UCSD-AML1 (cell line): ENCODE measurements around the gene MPP3.
A peak's percentile ranks its signal among the peaks of the same experiment; 100 is the strongest.

Experiments
- DNase-seq: peaks from one replicate; lab custom pipeline; 2025; ENCODE audit not compliant: unreplicated experiment; lab: John Stamatoyannopoulos, UW

MPP3 gene

DNA sequence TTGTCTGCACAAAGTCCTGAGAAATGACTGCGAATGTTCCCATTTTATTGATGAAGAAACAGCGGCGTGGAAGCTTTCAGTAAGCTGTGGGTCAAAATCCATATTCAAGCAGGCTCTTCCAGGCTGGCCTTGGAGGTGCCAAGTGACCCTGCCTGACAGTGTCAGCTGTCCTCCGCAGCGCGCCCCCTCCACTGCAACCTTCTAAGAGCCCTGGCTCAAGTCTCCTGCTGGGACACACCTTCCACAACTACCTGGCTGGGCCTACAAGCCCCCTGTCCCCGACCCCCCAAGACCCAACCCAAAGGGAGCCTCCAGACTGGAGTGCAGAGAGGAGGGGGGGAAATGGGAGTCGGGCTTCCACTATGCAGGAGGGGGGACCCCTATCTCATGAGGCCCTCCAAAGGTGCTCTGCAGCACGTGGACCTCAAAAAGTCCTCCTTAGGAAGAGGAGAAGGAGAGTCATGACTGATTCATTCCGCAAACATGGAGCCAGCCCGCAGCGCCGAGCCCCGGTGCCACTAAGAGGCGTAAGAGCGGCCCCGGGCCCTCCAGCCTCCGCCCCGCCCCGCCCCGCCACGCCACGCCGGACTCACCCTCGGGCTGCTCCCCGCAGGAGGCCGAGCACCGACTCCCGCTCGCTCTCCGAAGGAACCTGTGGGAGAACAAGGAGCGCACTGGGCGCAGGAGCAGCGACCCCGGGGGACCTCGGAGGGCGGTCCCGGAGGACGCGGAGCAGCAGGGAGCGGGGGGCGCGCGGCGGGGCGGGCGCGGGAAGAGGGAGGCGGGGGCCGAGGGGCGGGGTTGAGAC lies 574 bp downstream of the MPP3 start:
- peak; percentile 63 for DNase-seq

DNA sequence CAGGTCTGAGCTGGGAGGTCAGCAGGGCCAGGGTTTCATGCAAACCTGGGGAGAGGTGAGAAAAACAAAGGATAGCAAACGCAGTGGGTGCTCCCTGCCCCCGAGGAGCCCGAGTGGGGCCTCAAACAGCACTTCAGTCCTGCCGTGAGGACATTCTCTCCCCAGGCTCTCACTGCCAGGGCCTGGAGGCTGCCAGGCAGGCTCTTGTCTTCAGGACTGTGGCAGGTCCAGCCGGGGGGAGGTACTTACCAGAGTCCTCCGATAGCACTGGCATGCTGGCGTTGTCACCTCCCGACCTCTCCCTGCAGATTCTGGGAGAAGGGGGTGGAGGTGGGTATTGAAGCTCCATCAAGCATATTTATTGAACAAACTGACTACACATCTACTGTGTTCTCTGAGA lies 1.3 kb downstream of the MPP3 start:
- no peak for DNase-seq

- DNase-seq: no peak
These were observed 2.3 kb downstream of the MPP3 start for GRCh38 chr17:43830510-43831140.

DNA sequence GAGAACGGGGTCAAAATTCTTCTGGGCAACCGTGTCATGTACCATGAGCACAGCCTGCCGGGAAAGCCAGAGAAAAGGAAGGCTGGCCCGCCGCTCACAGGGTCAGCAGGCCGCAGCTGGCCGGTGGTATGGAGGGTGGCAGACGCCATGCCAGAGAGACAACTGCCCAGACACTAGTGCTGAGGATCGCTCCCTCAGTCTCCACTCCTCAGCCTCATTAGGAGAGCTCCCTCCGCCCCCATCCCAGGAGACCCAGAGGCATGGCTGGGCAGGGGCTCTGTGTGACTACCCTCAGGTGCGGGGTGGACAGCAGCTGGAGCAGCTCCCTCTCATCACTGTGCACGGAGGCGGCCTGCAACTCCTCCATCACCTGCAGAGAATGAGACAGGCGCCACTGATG lies 3.2 kb downstream of the MPP3 start:
- DNase-seq: no peak

DNA sequence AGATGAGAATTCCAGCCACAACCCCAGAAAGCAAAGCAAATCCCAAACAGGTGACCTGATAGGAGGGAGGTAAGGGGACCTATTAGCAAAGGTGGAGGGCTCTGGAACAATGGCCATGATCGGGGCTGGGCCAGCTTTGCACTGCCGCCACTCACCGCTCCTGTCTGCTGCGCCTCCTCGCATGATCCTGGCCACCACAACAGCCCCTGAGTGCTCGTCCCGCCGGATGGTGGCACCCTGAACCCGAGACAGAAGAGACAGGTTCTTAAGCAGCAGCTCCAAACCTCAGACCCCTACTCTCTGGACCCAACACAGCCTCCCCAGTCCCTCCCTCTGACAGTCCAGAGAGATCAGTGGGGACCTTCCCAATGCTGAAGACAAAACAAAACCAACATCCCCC lies 5.3 kb downstream of the MPP3 start:
- no peak for DNase-seq

DNA sequence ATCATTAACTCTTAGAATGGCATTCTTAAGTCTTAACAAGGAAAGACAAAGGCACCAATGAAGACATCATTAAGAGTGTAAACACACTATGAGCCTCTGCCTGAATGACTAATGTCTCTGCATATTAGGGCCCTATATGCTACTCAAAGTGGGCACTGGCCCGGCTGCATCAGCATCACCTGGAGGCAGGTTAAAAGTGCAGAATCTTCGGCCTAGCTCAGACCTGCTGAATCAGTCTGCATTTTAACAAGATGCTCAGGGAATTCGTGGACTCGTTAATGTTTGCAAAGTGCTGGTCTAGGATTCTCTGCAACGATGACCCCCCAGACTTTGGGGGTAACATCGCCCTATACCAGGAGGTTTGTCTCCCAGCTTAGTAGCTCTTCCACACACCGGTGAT lies 6.7 kb downstream of the MPP3 start:
- no peak for DNase-seq

- DNase-seq: no peak
These were observed 7.4 kb downstream of the MPP3 start for GRCh38 chr17:43825567-43825966.

- no peak for DNase-seq
These were observed 9.4 kb downstream of the MPP3 start for GRCh38 chr17:43823350-43824084.

- no peak for DNase-seq
These were observed 10.3 kb downstream of the MPP3 start for GRCh38 chr17:43822570-43823190.

DNA sequence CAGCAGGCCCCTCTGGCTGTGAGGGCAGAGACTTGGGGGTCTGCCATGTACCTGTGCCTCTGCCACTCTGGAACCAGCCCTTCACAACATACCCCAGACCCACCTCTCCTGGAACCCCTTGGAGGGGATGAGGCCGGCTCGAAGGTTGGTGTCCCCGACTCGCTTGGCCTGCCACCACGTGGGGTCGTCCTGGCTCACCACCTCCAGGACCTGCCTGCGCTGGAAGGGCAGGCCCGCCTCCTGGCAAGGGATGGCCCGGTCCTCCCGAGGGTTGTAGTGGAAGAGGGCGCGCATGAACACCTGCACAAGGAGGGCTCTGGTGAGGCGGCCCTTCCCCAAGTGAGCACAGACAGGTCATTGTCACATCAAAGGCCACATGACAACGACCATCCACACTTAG lies 12.2 kb downstream of the MPP3 start:
- DNase-seq: no peak

- no peak for DNase-seq
These were observed 14.0 kb downstream of the MPP3 start for GRCh38 chr17:43818966-43819365.

DNA sequence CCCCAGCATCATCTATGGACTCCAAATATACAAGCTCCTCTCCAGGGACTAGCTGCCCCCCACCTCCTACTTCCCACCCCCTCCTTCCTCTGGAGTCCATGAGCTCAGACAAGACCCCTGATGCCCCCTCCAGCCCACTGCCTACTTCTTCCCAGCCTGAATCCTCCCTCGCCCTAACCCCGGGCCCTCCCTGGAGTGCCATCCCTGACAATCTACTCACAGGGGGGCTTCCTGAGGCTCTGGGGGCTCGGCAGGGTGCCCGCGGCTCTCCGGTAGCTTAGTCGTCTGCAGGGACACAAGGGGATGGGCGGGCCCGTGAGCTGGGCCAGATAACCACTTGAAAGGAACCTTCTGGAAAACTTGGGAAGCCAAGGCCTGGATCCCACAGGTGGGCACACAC lies 15.1 kb downstream of the MPP3 start:
- DNase-seq: no peak

DNA sequence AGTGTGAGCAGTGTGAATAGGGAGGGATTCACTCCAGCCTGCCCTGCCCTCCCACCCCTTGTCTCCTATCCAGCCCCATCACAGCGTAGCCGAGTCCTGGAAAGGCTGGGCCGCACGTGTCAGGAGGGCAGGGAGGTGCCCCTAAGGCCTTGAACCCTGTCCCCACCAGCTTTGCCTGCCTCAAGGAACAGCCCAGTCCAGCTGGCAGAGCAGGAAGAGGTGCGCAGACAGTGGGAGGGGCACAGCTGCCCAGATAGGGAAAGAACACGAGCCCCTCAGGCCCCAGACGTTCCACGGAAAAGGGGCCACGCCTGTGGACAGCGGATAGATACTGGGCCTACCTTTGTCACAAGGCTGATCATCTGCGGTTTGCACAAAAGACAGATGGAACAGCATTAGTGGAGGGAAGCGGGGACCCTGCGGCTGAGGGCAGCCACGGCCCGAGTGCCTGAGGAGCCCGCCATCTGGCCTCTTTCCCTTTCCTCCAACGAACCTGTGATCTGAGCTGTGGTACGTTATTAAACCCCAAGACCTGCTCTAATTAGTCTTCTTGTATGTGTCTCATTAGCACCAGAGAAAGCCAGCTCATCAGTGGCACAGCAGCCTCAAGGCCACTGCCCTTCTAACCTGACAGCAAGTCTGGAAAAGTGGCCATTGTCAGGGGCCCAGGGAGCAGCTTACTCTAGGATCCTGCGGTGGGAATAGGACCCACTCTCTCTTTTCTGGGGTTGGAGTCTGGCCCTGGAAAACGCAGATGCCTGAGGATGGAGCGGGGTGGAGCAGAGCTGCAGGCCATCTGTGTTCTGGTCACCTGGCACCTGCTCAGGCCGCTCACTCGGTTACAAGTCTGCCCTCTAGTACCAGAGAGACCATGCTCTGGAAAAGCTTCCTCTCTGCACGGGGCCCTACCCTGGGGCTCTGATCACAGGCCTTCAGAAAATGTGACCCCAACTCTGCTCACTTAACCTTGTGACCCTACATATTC lies 16.3 kb downstream of the MPP3 start:
- DNase-seq: no peak

DNA sequence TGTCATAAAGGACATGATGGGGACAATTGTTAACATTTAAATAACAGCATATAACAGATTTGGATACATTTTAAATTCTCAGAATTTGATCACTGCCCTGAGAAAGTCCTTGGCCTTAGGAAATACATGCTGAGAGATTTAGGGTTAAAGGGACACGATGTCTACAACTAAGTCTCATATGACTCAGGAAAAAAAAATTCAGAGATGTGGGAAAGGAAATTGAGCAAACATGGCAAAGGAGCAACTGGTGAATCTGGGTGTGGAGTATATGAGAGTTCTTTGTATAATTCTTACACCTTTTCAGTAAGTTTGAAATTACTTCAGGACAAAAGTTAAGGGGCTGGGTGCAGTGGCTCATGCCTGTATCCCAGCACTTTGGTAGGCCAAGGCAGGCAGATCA lies 18.2 kb downstream of the MPP3 start:
- no peak for DNase-seq

DNA sequence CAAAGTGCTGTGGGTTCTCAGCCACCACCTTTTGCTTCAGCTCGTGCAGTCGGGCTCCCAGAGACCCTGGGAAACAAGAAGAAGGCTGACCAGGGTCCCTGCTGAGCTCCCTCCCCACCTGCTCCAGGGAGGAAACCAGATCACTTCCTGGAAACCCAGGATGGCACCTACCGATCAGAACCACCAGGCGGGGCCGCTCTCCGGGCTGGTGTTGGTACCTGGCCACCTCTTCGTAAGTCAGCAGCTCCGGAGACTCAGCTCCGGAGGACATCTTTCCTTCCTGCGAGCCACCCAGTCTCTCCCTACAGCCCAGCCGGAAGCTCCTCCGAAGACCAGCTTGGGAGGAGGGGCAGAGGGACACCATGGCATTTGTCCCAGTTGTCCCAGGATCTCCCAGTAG lies 18.9 kb downstream of the MPP3 start:
- DNase-seq: no peak

DNA sequence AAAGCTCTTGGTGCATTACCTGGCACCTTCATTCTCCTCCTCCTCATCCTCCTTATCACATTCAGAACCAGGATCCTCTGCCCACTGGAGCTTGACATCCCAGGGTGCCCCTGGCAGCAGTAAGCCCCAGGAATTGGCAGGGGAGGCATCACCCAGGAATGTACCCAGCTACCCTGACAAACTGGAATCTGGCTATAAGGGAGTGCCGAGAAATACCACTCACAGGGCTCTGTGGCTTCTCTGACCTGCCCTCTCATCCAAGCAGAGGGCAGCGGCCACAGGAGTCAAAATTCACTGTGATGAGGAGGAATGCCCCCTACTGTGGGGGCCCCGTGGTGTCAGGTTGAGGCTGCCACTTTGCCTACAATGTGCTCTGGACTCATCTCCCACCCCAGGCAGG lies 19.6 kb downstream of the MPP3 start:
- DNase-seq: no peak

DNA sequence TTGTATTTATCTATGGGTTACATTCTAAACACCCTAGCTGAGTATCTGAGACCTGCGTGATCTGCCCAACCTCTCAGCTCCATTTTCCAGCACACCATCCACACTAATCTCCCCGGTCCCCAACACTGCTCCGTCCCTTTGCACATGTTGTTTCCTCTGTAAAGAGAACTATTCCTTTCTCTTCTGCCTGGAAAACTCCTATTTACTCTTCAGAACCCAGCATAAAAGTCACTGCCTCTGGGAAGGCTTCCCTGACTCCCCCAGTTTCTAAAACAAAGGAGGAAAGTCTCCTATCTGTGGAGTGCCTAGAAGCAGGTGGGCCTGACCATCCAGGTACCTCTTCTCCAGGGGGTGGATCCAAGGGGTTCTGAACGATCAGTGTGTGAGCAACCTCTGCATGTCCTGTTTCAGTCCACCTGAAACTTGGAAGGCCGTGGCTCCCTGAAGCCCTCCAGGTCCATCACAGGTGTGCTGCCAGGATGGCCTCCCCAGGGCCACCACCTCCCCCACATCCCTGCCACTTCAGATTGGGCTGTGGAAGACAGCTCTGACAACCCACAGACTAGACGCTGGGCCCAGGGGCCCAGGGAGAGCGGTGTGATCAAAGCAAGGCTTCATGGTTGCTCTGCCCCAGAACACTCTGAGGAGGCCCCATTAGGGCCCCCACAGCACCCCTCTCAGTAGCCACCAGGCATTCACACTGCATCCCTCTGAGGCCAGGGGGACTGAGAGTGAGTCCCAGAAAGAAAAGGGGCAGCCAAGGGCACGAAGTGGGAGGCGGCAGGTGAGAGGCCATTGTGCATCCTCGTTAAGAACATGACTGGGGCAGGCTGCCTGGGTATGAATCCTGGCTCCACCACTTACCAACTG lies 20.3 kb downstream of the MPP3 start:
- no peak for DNase-seq

DNA sequence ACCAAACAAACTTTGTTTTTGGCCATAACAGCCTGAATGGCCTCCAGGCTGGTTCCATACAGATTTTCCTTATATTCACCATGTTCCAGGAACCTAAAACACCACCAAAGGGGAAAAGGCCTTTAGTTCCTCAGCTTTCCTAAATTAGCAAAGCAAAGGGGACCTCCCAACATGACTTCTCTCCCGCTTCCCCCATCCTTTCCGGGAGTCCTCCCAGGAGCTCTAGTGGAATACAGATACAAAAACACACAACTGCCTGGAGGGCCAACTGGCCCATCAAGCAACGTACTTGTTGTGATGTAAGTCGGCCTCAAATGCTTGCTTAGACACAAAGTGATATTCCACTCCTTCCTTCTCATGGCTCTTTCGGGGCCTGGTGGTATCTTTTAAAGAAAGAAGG lies 22.1 kb downstream of the MPP3 start:
- DNase-seq: no peak

GRCh38 chr17:43810226-43810715 lies 22.7 kb downstream of the MPP3 start:
- DNase-seq: no peak
